Measurements from ENCODE around the gene HERPUD1.

The HERPUD1 gene

GRCh38 chr16:56946767-56947603 lies 15.0 kb downstream of the HERPUD1 start (continued):
- TF ChIP-seq CSRNP3 (CRISPR knock-in tag; IDR thresholded peaks at IDR 0.05) (no peak), BACH2 (CRISPR knock-in tag; IDR thresholded peaks at IDR 0.05; ENCODE audit: borderline replicate concordance) (no peak), TOX (CRISPR knock-in tag; IDR thresholded peaks at IDR 0.05; ENCODE audit: borderline replicate concordance) (no peak)

DNA sequence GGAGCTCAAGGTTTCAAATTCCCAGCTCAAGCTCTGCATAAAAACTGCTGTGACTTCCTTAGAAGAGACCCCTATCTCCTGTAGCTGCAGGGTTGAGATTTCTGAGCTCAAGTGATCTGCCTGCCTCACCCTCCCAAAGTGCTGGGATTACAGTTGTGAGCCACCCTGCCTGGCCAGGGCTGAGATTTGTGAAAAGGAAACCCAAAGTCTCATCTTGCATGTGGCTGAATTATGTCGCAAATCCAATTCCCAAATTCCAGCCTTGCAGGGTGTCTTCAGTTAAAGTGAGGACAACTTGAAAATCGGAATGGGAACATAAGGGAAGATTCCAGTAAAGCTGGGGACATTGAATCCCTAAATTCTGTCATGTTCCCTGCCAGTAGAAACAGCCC lies 15.7 kb downstream of the HERPUD1 start:
- no peak for ATAC-seq
- no peak for TF ChIP-seq ZNF70 (CRISPR knock-in tag; IDR thresholded peaks at IDR 0.05)
- no peak for TF ChIP-seq ISL1 (CRISPR knock-in tag; IDR thresholded peaks at IDR 0.05)
- no peak for TF ChIP-seq GLIS3 (CRISPR knock-in tag; IDR thresholded peaks at IDR 0.05)
- TF ChIP-seq TCF4 (CRISPR knock-in tag; IDR thresholded peaks at IDR 0.05; ENCODE audit: borderline replicate concordance) = no peak
- TF ChIP-seq ZFP3 (CRISPR knock-in tag; IDR thresholded peaks at IDR 0.05) = no peak
- no peak for TF ChIP-seq ZNF8 (CRISPR knock-in tag; IDR thresholded peaks at IDR 0.05)
- no peak for TF ChIP-seq CSRNP3 (CRISPR knock-in tag; IDR thresholded peaks at IDR 0.05)
- no peak for TF ChIP-seq BACH2 (CRISPR knock-in tag; IDR thresholded peaks at IDR 0.05; ENCODE audit: borderline replicate concordance)
- no peak for TF ChIP-seq OSR1 (CRISPR knock-in tag; IDR thresholded peaks at IDR 0.05)
- no peak for TF ChIP-seq ZC3H10 (CRISPR knock-in tag; IDR thresholded peaks at IDR 0.05)
- no peak for TF ChIP-seq ESRRG (CRISPR knock-in tag; IDR thresholded peaks at IDR 0.05)
- no peak for TF ChIP-seq ARNTL (CRISPR knock-in tag; IDR thresholded peaks at IDR 0.05; ENCODE audit: borderline replicate concordance, low read depth)
- TF ChIP-seq TOX (CRISPR knock-in tag; IDR thresholded peaks at IDR 0.05; ENCODE audit: borderline replicate concordance) = no peak

GRCh38 chr16:56948234-56948633 lies 16.3 kb downstream of the HERPUD1 start:
- no peak for ATAC-seq
- TF ChIP-seq ZC3H10 (CRISPR knock-in tag; IDR thresholded peaks at IDR 0.05) = no peak
- no peak for TF ChIP-seq ARNTL (CRISPR knock-in tag; IDR thresholded peaks at IDR 0.05; ENCODE audit: borderline replicate concordance, low read depth)
- TF ChIP-seq ZNF70 (CRISPR knock-in tag; IDR thresholded peaks at IDR 0.05) = no peak
- TF ChIP-seq ESRRG (CRISPR knock-in tag; IDR thresholded peaks at IDR 0.05) = no peak
- TF ChIP-seq SNAI2 (CRISPR knock-in tag; IDR thresholded peaks at IDR 0.05) = no peak
- TF ChIP-seq RARB (CRISPR knock-in tag; IDR thresholded peaks at IDR 0.05) = no peak
- no peak for TF ChIP-seq GLIS3 (CRISPR knock-in tag; IDR thresholded peaks at IDR 0.05)
- TF ChIP-seq TCF4 (CRISPR knock-in tag; IDR thresholded peaks at IDR 0.05; ENCODE audit: borderline replicate concordance) = no peak
- no peak for TF ChIP-seq ZFP30 (CRISPR knock-in tag; IDR thresholded peaks at IDR 0.05)
- TF ChIP-seq, protein P1, sequence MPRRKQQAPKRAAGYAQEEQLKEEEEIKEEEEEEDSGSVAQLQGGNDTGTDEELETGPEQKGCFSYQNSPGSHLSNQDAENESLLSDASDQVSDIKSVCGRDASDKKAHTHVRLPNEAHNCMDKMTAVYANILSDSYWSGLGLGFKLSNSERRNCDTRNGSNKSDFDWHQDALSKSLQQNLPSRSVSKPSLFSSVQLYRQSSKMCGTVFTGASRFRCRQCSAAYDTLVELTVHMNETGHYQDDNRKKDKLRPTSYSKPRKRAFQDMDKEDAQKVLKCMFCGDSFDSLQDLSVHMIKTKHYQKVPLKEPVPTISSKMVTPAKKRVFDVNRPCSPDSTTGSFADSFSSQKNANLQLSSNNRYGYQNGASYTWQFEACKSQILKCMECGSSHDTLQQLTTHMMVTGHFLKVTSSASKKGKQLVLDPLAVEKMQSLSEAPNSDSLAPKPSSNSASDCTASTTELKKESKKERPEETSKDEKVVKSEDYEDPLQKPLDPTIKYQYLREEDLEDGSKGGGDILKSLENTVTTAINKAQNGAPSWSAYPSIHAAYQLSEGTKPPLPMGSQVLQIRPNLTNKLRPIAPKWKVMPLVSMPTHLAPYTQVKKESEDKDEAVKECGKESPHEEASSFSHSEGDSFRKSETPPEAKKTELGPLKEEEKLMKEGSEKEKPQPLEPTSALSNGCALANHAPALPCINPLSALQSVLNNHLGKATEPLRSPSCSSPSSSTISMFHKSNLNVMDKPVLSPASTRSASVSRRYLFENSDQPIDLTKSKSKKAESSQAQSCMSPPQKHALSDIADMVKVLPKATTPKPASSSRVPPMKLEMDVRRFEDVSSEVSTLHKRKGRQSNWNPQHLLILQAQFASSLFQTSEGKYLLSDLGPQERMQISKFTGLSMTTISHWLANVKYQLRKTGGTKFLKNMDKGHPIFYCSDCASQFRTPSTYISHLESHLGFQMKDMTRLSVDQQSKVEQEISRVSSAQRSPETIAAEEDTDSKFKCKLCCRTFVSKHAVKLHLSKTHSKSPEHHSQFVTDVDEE (CRISPR knock-in tag; IDR thresholded peaks at IDR 0.05) = no peak
- no peak for TF ChIP-seq TOX (CRISPR knock-in tag; IDR thresholded peaks at IDR 0.05; ENCODE audit: borderline replicate concordance)
- no peak for TF ChIP-seq CSDC2 (CRISPR knock-in tag; IDR thresholded peaks at IDR 0.05)
- TF ChIP-seq ISL1 (CRISPR knock-in tag; IDR thresholded peaks at IDR 0.05) = no peak
- no peak for TF ChIP-seq BACH2 (CRISPR knock-in tag; IDR thresholded peaks at IDR 0.05; ENCODE audit: borderline replicate concordance)
- no peak for TF ChIP-seq ZNF565 (CRISPR knock-in tag; conservative IDR thresholded peaks at IDR 0.05; ENCODE audit: low read depth)
- TF ChIP-seq, protein P2, sequence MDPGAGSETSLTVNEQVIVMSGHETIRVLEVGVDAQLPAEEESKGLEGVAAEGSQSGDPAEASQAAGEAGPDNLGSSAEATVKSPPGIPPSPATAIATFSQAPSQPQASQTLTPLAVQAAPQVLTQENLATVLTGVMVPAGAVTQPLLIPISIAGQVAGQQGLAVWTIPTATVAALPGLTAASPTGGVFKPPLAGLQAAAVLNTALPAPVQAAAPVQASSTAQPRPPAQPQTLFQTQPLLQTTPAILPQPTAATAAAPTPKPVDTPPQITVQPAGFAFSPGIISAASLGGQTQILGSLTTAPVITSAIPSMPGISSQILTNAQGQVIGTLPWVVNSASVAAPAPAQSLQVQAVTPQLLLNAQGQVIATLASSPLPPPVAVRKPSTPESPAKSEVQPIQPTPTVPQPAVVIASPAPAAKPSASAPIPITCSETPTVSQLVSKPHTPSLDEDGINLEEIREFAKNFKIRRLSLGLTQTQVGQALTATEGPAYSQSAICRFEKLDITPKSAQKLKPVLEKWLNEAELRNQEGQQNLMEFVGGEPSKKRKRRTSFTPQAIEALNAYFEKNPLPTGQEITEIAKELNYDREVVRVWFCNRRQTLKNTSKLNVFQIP (CRISPR knock-in tag; IDR thresholded peaks at IDR 0.05; ENCODE audit: borderline replicate concordance, low read depth) = no peak
- TF ChIP-seq ZNF8 (CRISPR knock-in tag; IDR thresholded peaks at IDR 0.05) = no peak
- TF ChIP-seq, protein P3, sequence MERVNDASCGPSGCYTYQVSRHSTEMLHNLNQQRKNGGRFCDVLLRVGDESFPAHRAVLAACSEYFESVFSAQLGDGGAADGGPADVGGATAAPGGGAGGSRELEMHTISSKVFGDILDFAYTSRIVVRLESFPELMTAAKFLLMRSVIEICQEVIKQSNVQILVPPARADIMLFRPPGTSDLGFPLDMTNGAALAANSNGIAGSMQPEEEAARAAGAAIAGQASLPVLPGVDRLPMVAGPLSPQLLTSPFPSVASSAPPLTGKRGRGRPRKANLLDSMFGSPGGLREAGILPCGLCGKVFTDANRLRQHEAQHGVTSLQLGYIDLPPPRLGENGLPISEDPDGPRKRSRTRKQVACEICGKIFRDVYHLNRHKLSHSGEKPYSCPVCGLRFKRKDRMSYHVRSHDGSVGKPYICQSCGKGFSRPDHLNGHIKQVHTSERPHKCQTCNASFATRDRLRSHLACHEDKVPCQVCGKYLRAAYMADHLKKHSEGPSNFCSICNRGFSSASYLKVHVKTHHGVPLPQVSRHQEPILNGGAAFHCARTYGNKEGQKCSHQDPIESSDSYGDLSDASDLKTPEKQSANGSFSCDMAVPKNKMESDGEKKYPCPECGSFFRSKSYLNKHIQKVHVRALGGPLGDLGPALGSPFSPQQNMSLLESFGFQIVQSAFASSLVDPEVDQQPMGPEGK (CRISPR knock-in tag; IDR thresholded peaks at IDR 0.05; ENCODE audit: borderline replicate concordance) = no peak
- no peak for TF ChIP-seq PPARA (CRISPR knock-in tag; IDR thresholded peaks at IDR 0.05; ENCODE audit: borderline replicate concordance)
- TF ChIP-seq CSRNP3 (CRISPR knock-in tag; IDR thresholded peaks at IDR 0.05) = no peak

Measured in SK-N-SH treated with all-trans-retinoic acid at 6 μM for 48 hours (cell line).